Measurements from ENCODE around the gene PAX7.

DNA sequence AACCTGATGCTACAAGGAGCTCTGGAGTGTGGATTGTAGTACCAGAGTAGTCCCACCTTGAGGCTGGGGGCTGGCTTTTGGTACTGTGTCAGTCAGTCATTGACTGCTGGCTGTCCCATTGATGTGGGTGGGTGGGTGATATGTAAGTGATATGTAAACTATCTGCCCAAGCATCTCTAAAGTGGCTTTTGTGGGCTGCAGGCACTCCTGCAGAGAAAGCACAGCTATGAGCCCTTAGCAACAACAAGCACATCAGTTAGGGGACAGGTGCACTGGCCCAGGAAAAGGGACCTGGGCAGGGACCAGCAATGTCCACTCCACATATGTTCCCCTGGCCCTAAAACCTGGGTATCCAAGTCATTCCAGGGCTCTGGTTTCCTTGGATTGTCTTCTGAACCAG is 118.9 kb downstream of the PAX7 start:
- TF ChIP-seq, protein P1, sequence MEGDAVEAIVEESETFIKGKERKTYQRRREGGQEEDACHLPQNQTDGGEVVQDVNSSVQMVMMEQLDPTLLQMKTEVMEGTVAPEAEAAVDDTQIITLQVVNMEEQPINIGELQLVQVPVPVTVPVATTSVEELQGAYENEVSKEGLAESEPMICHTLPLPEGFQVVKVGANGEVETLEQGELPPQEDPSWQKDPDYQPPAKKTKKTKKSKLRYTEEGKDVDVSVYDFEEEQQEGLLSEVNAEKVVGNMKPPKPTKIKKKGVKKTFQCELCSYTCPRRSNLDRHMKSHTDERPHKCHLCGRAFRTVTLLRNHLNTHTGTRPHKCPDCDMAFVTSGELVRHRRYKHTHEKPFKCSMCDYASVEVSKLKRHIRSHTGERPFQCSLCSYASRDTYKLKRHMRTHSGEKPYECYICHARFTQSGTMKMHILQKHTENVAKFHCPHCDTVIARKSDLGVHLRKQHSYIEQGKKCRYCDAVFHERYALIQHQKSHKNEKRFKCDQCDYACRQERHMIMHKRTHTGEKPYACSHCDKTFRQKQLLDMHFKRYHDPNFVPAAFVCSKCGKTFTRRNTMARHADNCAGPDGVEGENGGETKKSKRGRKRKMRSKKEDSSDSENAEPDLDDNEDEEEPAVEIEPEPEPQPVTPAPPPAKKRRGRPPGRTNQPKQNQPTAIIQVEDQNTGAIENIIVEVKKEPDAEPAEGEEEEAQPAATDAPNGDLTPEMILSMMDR (IDR thresholded peaks at IDR 0.05): no peak
- TF ChIP-seq EP300 (IDR thresholded peaks at IDR 0.05) (no peak), POLR2A (IDR thresholded peaks at IDR 0.05) (no peak), POLR2AphosphoS5 (IDR thresholded peaks at IDR 0.05) (no peak)
